OCI-LY1 (cell line): ENCODE results near the gene FAM199X.

Experiments used
- H2AFZ ChIP-seq: fragments of 200-600 bp; sonication (generic), shearing (Covaris generic); 2 replicates; pipeline ENCODE4 v1.6.0; 2014; ENCODE audit warnings: antibody characterized with exemption, mild to moderate bottlenecking, low read length
- H3F3A ChIP-seq: fragments of 200-600 bp; sonication (generic), shearing (Covaris generic); 2 replicates; pipeline ENCODE4 v1.6.0; 2014; ENCODE audit warnings: mild to moderate bottlenecking, antibody characterized with exemption, low read length, moderate library complexity; ENCODE audit not compliant: insufficient read depth
- H3K27ac ChIP-seq: fragments of 200-600 bp; sonication (generic); 2 replicates; pipeline ENCODE4 v1.5.1; 2014; ENCODE audit warnings: low read length, mixed run types, mild to moderate bottlenecking, low read depth; ENCODE audit not compliant: poor library complexity, severe bottlenecking
- H3K27me3 ChIP-seq: fragments of 200-600 bp; sonication (generic); 2 replicates; pipeline ENCODE4 v1.6.0; 2014; ENCODE audit warnings: antibody characterized with exemption, mild to moderate bottlenecking, low read length, moderate library complexity; ENCODE audit not compliant: insufficient read depth
- H3K36me3 ChIP-seq: fragments of 200-600 bp; sonication (generic); 2 replicates; pipeline ENCODE4 v1.6.1; 2014; ENCODE audit warnings: mild to moderate bottlenecking, antibody characterized with exemption, low read length, moderate library complexity, mixed read lengths; ENCODE audit not compliant: insufficient read depth
- H3K4me1 ChIP-seq: fragments of 200-600 bp; sonication (generic); 2 replicates; pipeline ENCODE4 v1.5.1; 2014; ENCODE audit warnings: mild to moderate bottlenecking, low read length, moderate library complexity; ENCODE audit not compliant: insufficient read depth, severe bottlenecking
- H3K4me2 ChIP-seq: fragments of 200-600 bp; sonication (generic), shearing (Covaris generic); 2 replicates; pipeline ENCODE4 v1.6.1; 2014; ENCODE audit warnings: low read length
- H3K4me3 ChIP-seq: fragments of 200-600 bp; sonication (generic); 2 replicates; pipeline ENCODE4 v1.5.1; 2014; ENCODE audit warnings: low read length, low read depth, mild to moderate bottlenecking, mixed read lengths; ENCODE audit not compliant: poor library complexity, severe bottlenecking
- H3K79me2 ChIP-seq: fragments of 200-600 bp; shearing (Covaris generic); 2 replicates; pipeline ENCODE4 v1.6.1; 2016; ENCODE audit warnings: mixed run types, low read length, mixed read lengths; ENCODE audit not compliant: insufficient read depth
- H3K9ac ChIP-seq: fragments of 200-600 bp; sonication (generic), shearing (Covaris generic); 2 replicates; pipeline ENCODE4 v1.6.1; 2014; ENCODE audit warnings: mild to moderate bottlenecking, low read length, mixed read lengths
- H3K9me2 ChIP-seq: fragments of 200-600 bp; sonication (generic), shearing (Covaris generic); 2 replicates; pipeline ENCODE4 v1.6.1; 2014; ENCODE audit warnings: low read depth, mild to moderate bottlenecking, low read length, mixed read lengths
- H3K9me3 ChIP-seq: fragments of 200-600 bp; shearing (Covaris generic); 2 replicates; pipeline ENCODE4 v1.6.1; 2014; ENCODE audit warnings: low read length, mixed read lengths
- H4K20me1 ChIP-seq: fragments of 200-600 bp; sonication (generic), shearing (Covaris generic); 2 replicates; pipeline ENCODE4 v1.6.0; 2016; ENCODE audit warnings: mild to moderate bottlenecking, low read length; ENCODE audit not compliant: insufficient read depth
- EZH2 ChIP-seq: fragments of 200-600 bp; sonication (generic), shearing (Covaris generic); IDR thresholded peaks from 2 replicates; pipeline ENCODE4 v1.8.0; 2017; ENCODE audit warnings: borderline replicate concordance, mixed run types, mild to moderate bottlenecking, antibody characterized with exemption, low read length, moderate library complexity, mixed read lengths
- TF ChIP-seq, protein P1 (sequence below): fragments of 200-600 bp; sonication (generic), shearing (Covaris generic); IDR thresholded peaks from 2 replicates; pipeline ENCODE4 v1.5.1; 2017; ENCODE audit warnings: mild to moderate bottlenecking, antibody characterized with exemption, low read length, moderate library complexity, mixed read lengths

FAM199X gene

DNA sequence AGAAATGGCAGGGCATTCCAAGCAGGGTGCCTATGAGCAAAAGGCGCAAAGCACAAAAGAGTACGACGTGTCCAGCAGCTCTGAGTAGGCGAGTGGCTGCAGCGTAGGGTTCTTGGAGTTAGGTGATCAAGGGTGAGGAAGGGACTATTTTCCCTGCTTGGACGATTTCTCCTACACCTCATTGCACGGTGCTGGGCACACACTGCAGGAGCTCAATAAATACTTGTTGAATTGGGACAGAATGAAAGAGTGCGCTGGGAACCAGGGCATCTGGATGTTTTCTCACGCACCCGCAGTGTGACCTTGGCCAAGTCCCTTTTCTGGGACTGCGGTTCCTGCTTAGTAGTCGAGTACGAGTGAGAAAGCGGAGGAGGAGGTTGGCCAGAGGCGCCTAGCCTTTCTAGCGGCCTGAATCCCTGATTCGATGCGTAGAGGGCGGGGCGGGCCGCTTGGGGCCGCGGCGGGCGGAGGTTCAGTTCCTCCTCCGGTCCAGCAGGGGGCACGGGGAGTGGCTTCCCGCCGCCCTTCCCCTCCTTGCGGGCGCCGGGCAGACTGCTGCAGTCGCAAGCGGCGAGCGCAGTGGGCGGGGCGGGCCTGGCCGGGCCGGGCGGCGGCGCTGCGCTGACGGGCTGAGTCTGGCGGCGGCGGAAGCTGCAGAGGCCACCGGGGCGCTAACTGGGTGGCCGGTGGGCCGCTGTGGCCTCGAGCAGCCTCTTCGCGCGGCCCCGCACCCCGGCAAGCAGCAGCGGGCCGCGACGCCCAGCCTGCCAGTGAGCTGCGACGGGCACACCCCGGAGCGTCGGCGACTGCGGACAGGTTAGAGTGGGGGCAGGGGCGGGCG, at the start of gene FAM199X:
Gene FAM199X, plus strand, starts transcription at position 560 of the 841 bp plus-strand sequence. CDS start 333 bp downstream, outside the sequence.
- Histone ChIP-seq H4K20me1 (no peaks in the 10 kb centered on the region), H3K4me2 (peak within 1 kb of the TSS; percentile 87), H3K79me2 (peaks cover 14% of the 10 kb centered on the region; the same call in 1 of the 2 replicates), H3K4me1 (peaks cover 24% of the 10 kb centered on the region), H3K4me3 (peak within 1 kb of the TSS; percentile 91), H3K9ac (peak within 1 kb of the TSS; percentile 91), H3K27me3 (no peaks in the 10 kb centered on the region), H3K9me3 (no peaks in the 10 kb centered on the region), H3K27ac (no peak within 1 kb of the TSS), H3K36me3 (no peaks in the 10 kb centered on the region), H3F3A (no peaks in the 10 kb centered on the region), H3K9me2 (no peaks in the 10 kb centered on the region), H2AFZ (0 out of 2 replicates have a peak within 1 kb of the TSS, but pooled peaks have one; percentile 45)
- TF ChIP-seq, protein P1, sequence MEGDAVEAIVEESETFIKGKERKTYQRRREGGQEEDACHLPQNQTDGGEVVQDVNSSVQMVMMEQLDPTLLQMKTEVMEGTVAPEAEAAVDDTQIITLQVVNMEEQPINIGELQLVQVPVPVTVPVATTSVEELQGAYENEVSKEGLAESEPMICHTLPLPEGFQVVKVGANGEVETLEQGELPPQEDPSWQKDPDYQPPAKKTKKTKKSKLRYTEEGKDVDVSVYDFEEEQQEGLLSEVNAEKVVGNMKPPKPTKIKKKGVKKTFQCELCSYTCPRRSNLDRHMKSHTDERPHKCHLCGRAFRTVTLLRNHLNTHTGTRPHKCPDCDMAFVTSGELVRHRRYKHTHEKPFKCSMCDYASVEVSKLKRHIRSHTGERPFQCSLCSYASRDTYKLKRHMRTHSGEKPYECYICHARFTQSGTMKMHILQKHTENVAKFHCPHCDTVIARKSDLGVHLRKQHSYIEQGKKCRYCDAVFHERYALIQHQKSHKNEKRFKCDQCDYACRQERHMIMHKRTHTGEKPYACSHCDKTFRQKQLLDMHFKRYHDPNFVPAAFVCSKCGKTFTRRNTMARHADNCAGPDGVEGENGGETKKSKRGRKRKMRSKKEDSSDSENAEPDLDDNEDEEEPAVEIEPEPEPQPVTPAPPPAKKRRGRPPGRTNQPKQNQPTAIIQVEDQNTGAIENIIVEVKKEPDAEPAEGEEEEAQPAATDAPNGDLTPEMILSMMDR: peak; percentile 48
- TF ChIP-seq EZH2: no peak

DNA sequence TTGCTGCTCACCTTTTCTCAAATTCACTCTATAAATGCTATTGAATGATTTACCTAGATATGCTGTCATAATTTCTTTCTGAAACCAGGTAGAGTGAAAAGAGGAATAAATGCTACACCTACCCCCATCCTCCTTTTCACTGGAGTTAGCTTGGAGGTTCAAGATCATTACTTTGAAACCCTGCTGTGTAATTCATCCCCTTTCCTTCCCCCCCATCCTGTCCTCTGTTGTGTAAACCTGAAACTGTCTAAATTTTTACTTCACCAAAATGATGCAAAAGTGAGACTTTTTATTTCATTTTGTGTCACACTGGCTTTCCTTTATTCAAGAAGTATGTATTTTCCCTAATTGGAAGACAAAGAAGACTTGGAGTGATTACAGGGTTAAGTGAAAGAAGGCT, 48.5 kb upstream of the FAM199X start:
- Histone ChIP-seq H3K27ac (no peak overlapping the region), H3K4me1 (peaks cover 4% of the 10 kb centered on the region), H3K79me2 (no peaks in the 10 kb centered on the region), H3K4me2 (no peak overlapping the region), H4K20me1 (no peaks in the 10 kb centered on the region), H3K27me3 (no peaks in the 10 kb centered on the region), H3K4me3 (no peak overlapping the region), H3K9me3 (no peaks in the 10 kb centered on the region), H3K9me2 (no peaks in the 10 kb centered on the region), H2AFZ (no peak overlapping the region), H3K36me3 (no peaks in the 10 kb centered on the region), H3K9ac (no peak overlapping the region), H3F3A (no peaks in the 10 kb centered on the region)
- TF ChIP-seq EZH2: no peak
- TF ChIP-seq, protein P1: no peak

DNA sequence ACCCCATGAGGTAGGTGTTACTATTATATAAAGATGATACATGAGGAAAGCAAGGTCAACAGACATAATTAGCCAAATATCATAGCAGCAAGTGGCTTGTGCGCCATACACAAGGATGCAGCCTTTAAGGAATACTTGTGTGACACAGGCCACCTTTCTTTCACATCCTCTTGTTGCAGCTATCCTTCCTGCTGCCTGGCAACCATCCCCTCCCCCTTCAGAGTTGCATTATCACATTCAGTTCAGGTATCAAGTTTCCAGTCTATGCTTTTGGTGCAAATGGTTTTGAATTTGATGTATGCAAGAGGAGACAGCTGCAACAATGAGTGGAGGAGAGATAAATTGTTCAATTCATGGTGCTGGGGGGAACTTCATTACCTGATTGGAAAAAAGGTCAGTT, 47.5 kb upstream of the FAM199X start:
- no peaks in the 10 kb centered on the region for H3K9me2 ChIP-seq
- H3K4me1 ChIP-seq: peaks cover 9% of the 10 kb centered on the region
- no peak overlapping the region for H3K27ac ChIP-seq
- H3F3A ChIP-seq: no peaks in the 10 kb centered on the region
- H3K9ac ChIP-seq: no peak overlapping the region
- no peak overlapping the region for H2AFZ ChIP-seq
- no peak overlapping the region for H3K4me3 ChIP-seq
- TF ChIP-seq, protein P1: no peak
- H4K20me1 ChIP-seq: no peaks in the 10 kb centered on the region
- no peaks in the 10 kb centered on the region for H3K9me3 ChIP-seq
- H3K4me2 ChIP-seq: no peak overlapping the region
- no peaks in the 10 kb centered on the region for H3K36me3 ChIP-seq
- H3K79me2 ChIP-seq: no peaks in the 10 kb centered on the region
- no peaks in the 10 kb centered on the region for H3K27me3 ChIP-seq
